Astrocyte (in vitro differentiated cells and primary cell): ENCODE data around the gene ROR1.

Experiments used
- CTCF ChIP-seq: IDR thresholded peaks from 2 replicates; pipeline ENCODE4 v1.5.1; 2011; ENCODE audit warnings: low read depth, mild to moderate bottlenecking, inconsistent platforms, low read length, moderate library complexity; ENCODE audit not compliant: insufficient read depth
- EZH2 ChIP-seq: IDR thresholded peaks from 2 replicates; pipeline ENCODE4 v1.6.1; 2012; ENCODE audit warnings: mild to moderate bottlenecking, low read length, inconsistent platforms; ENCODE audit not compliant: insufficient read depth

GRCh38 chr1:63868268-63868781 is 94.5 kb downstream of the ROR1 start:
- TF ChIP-seq CTCF (no peak), EZH2 (no peak)
